ENCODE measurements around the gene TRIM15. TPM values are rescaled to one million over a fixed set of nuclear protein-coding genes. Genes with fewer than 3 reads are reported as not detected.

Gene TRIM15
- total RNA-seq, 4 donors from 2014 or later = not detected

- TF ChIP-seq CTCF (IDR thresholded peaks at IDR 0.05; ENCODE audit: low read depth) = no peak
Observed at GRCh38 chr6:30154709-30155519, 8.4 kb upstream of the TRIM15 start.

- TF ChIP-seq CTCF (IDR thresholded peaks at IDR 0.05; ENCODE audit: low read depth) = no peak
Observed at GRCh38 chr6:30155520-30156261, 7.7 kb upstream of the TRIM15 start.

GRCh38 chr6:30156262-30156599 lies 7.1 kb upstream of the TRIM15 start:
- no peak for TF ChIP-seq CTCF (IDR thresholded peaks at IDR 0.05; ENCODE audit: low read depth)

- TF ChIP-seq CTCF (IDR thresholded peaks at IDR 0.05; ENCODE audit: low read depth) = no peak
Observed at GRCh38 chr6:30156774-30157173, 6.6 kb upstream of the TRIM15 start.

- TF ChIP-seq CTCF (IDR thresholded peaks at IDR 0.05; ENCODE audit: low read depth) = no peak
Observed at GRCh38 chr6:30157581-30157980, 5.8 kb upstream of the TRIM15 start.

GRCh38 chr6:30157999-30158398 lies 5.3 kb upstream of the TRIM15 start:
- no peak for TF ChIP-seq CTCF (IDR thresholded peaks at IDR 0.05; ENCODE audit: low read depth)

- no peak for TF ChIP-seq CTCF (IDR thresholded peaks at IDR 0.05; ENCODE audit: low read depth)
Observed at GRCh38 chr6:30158475-30159040, 4.8 kb upstream of the TRIM15 start.

All from subcutaneous adipose tissue (tissue), 4 donors.